Heart left ventricle (tissue), 16 donors: ENCODE measurements around the gene KCNK6. TPM values are rescaled to one million over a fixed set of nuclear protein-coding genes. Genes with fewer than 3 reads are reported as not detected.
"Not testable (repeated sequence)": the region's sequence is repeated elsewhere in the genome, so short reads cannot be mapped to it uniquely, and the experiment has no call there.

Experiments used
- ATAC-seq, 4 donors: fragments of 200-7000 bp; cut with Tn5 transposase; one replicate each; pipeline ENCODE4 v1.9.1; 2020 to 2022; ENCODE audit warnings: moderate library complexity in 4 of 4, mild to moderate bottlenecking in 3 of 4, moderate number of reproducible peaks in 1 of 4
- DNase-seq, 5 donors: peaks; one replicate each; pipeline ENCODE4 v3.0.0-alpha.2; 2020
- H3K27ac ChIP-seq, 12 donors: fragments of 200-600 bp; sonication (generic) in 4 of 12; one replicate each; pipeline versions ENCODE4 v1.5.0 to v1.8.0; 2016 to 2022; ENCODE audit warnings: mild to moderate bottlenecking in 2 of 12
- H3K27me3 ChIP-seq, 9 donors: fragments of 200-600 bp; sonication (generic) in 2 of 9; one replicate each; pipeline versions ENCODE4 v1.5.1 to v1.8.0; 2016 to 2022; ENCODE audit warnings: mild to moderate bottlenecking in 3 of 9
- H3K36me3 ChIP-seq, 9 donors: fragments of 200-600 bp; sonication (generic) in 2 of 9; one replicate each; pipeline versions ENCODE4 v1.5.0 to v1.8.0; 2018 to 2022; ENCODE audit warnings: mild to moderate bottlenecking in 2 of 9
- H3K4me1 ChIP-seq, 12 donors: fragments of 200-600 bp; sonication (generic) in 4 of 12; one replicate each; pipeline versions ENCODE4 v1.5.0 to v1.8.0; 2016 to 2022; ENCODE audit warnings: mild to moderate bottlenecking in 3 of 12
- H3K4me3 ChIP-seq, 12 donors: fragments of 200-600 bp; sonication (generic) in 4 of 12; one replicate each; pipeline versions ENCODE4 v1.5.0 to v1.8.0; 2017 to 2022; ENCODE audit warnings: mild to moderate bottlenecking in 9 of 12, moderate library complexity in 4 of 12
- H3K9me3 ChIP-seq, 12 donors: fragments of 200-600 bp; sonication (generic) in 4 of 12; one replicate each; pipeline versions ENCODE4 v1.5.0 to v1.8.0; 2016 to 2022; ENCODE audit warnings: mild to moderate bottlenecking in 1 of 12
- POLR2A ChIP-seq, 2 donors: fragments of 450-650 bp; IDR thresholded peaks; one replicate each; pipeline ENCODE4 v1.6.1; 2017; ENCODE audit warnings: antibody characterized with exemption in 2 of 2, mild to moderate bottlenecking in 2 of 2, moderate library complexity in 2 of 2
- WGBS, 4 donors: extraction: QIAGEN DNeasy Blood & Tissue Kit in 2 of 4; methylation state at CpG; one replicate each; pipeline versions ENCODE4 v1.1.5 to v1.1.7; 2013 to 2018; 5-methylcytosine and 5-hydroxymethylcytosine counted together
- intact Hi-C, 10 donors: fragments of 100-400 bp; cut with DNase I; formaldehyde crosslinking; loops; one replicate each; pipeline versions ENCODE4 v1.11.1 to v1.14.2; 2022
- polyA plus RNA-seq, 2 donors: library from polyadenylated mRNA; stranded (reverse); fragments of 200-250 nt; gene quantifications; one replicate each; pipeline ENCODE4 v1.2.3, GENCODE V29; 2013
- total RNA-seq, 9 donors: library from RNA; depleted of rRNA in 2 of 9; stranded (reverse); fragments of >200 nt in 2 of 9; fragmentation: NEBNext Ultra II Directional in 3 of 9; extraction: Animal tissue kit (Norgen Biotek cat#: 25700) in 3 of 9; gene quantifications; one replicate each; pipeline versions ENCODE4 v1.1.0 to v1.2.4, GENCODE V29; 2016 to 2023
- TF ChIP-seq, protein P1 (sequence below), 12 donors: fragments of 200-600 bp; sonication (generic) in 4 of 12; IDR thresholded peaks; one replicate each; pipeline versions ENCODE4 v1.5.0 to v1.8.0; 2018 to 2022; ENCODE audit warnings: antibody characterized with exemption in 12 of 12, mild to moderate bottlenecking in 5 of 12
- donor health status: ischemic (EF 13 %, LVEDD 7.1; RV severe dilation, severe dysfunction).
- donor health status: healthy with polysubstance abuse.
- donor health status: DM: no; HTN: yes; CAD: no.
- donor health status: DM: no; HTN: no; CAD: no.
- donor health status: ischemic (EF 25% LVEDD 6.9; RV normal size, moderate dysfunction).
- donor health status: ischemic (EF 25% LVEDD 5.7; RV mildly dilated, moderate dysfunction).
- donor health status: healthy.
- donor health status: DM: yes; HTN: yes; CAD: no.
- donor health status: ischemic (EF 35%, LVEDD 5.7; RV mildly dilated, moderate dysfunction).
- donor health status: nonischemic (EF 11% LVEDD 7.7; RV severe dilation, severe dysfunction).
- donor health status: DM: yes; HTN: yes; CAD: no.
- donor health status: PGD.
- donor health status: ischemic (EF 29% LVEDD 5.4; RV normal size, mild dysfunction).
- donor health status: nonischemic (EF 23%, LVEDD 6.1; RV moderate dilation, normal function).

The KCNK6 gene
- total and polyA plus RNA-seq, 11 donors: 3.1 to 23.6 (median 6.7) TPM

DNA sequence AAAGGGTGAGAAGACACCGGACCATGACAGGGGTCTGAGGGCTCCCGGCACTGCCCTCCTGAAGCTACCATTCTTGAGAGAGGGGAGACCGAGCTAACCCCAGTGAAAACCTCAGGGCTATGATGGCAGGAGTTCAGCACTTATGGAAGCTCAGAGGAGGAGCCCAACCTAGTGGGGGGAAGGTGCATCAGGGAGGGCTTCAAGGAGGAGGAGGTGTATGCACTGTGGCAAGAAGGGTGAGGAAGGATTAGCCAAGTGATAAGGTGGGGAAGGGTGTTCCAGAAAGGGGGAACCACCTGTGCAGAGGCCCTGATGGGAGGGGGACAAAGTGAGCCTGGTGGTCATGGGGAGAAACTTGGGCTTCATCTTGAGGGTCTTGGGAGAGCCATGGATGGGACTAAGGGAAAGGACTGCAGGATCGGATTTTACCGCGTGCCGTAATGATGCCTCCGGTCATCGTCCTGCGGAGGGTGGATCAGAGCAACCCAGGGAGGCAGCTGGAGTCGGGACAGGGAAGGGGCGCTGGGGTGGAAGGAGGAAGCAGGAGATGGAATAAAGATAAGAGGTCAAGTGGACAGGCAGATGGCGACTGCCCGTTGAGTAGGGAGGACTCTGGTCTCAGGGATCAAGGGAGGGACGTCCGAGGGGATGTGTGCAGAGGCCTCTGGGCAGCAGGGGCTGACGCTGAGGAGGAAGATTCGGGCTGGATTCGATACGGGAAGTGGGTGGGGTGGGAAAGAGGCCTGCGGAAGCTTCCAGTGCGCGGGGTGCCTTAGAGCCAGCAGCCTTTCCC is 41.4 kb downstream of the KCNK6 start:
- 18 to 23% (median 21%) methylated on average over 22 to 23 of the region's 23 CpGs for WGBS, 4 donors
- no peak for DNase-seq
- peak overlapping the region; percentile 37 to 97 (median 63) for H3K4me3 ChIP-seq
- H3K27ac ChIP-seq: peak overlapping the region in 2 of 12 donors; percentile 58 to 59
- peak in 3 of 4 donors; percentile 10 to 29 (median 23) for ATAC-seq
- H3K4me1 ChIP-seq: peaks cover 0 to 20% (median 9%) of the 10 kb centered on the region in 12 donors
- intact Hi-C loops: loop anchor here in 2 of 10 donors (1.0 to 2.0 kb wide), 2 partner anchors 24 kb away; no protein-coding TSS in a partner anchor
- H3K27me3 ChIP-seq: peaks cover 0 to 30% (median 3%) of the 10 kb centered on the region in 9 donors
- no peaks in the 10 kb centered on the region for H3K9me3 ChIP-seq
- no peak for TF ChIP-seq POLR2A (IDR thresholded peaks at IDR 0.05)
- TF ChIP-seq, protein P1, sequence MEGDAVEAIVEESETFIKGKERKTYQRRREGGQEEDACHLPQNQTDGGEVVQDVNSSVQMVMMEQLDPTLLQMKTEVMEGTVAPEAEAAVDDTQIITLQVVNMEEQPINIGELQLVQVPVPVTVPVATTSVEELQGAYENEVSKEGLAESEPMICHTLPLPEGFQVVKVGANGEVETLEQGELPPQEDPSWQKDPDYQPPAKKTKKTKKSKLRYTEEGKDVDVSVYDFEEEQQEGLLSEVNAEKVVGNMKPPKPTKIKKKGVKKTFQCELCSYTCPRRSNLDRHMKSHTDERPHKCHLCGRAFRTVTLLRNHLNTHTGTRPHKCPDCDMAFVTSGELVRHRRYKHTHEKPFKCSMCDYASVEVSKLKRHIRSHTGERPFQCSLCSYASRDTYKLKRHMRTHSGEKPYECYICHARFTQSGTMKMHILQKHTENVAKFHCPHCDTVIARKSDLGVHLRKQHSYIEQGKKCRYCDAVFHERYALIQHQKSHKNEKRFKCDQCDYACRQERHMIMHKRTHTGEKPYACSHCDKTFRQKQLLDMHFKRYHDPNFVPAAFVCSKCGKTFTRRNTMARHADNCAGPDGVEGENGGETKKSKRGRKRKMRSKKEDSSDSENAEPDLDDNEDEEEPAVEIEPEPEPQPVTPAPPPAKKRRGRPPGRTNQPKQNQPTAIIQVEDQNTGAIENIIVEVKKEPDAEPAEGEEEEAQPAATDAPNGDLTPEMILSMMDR (IDR thresholded peaks at IDR 0.05): no peak
- no peaks in the 10 kb centered on the region for H3K36me3 ChIP-seq

DNA sequence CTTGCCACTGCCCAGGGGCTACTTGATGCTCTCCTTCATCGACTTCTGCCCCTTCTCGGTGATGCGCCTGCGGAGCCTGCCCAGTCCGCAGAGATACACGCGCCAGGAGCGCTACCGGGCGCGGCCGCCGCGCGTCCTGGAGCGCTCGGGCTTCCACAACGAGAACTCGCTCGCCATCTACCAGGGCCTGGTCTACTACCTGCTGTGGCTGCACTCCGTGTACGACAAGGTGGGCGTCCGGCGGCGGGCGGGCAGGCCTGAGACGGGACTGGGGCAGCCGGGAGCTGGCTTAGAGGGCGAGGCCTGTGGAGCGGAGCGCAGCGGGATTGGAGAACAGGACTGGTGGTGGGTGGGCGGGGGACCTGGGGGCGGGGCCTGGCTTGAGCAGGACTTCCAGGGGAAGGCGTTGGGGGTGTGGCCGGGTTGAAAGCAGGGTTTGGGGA is 42.0 kb downstream of the KCNK6 start:
- no peaks in the 10 kb centered on the region for H3K36me3 ChIP-seq
- H3K27me3 ChIP-seq: peaks cover 0 to 24% (median 0%) of the 10 kb centered on the region in 9 donors
- intact Hi-C loops: loop anchor here in 2 of 10 donors (1.0 to 2.0 kb wide), 2 partner anchors 24 to 25 kb away; no protein-coding TSS in a partner anchor
- TF ChIP-seq, protein P1 (IDR thresholded peaks at IDR 0.05): no peak
- no peak for TF ChIP-seq POLR2A (IDR thresholded peaks at IDR 0.05)
- ATAC-seq: peak; percentile 76 to 93 (median 91)
- H3K4me3 ChIP-seq: peak overlapping the region; percentile 37 to 97 (median 63)
- WGBS, 4 donors: 0 to 1% (median 1%) methylated on average over 27 to 37 of the region's 37 CpGs
- peak; percentile 78 to 87 (median 82) for DNase-seq
- H3K4me1 ChIP-seq: peaks cover 0 to 20% (median 9%) of the 10 kb centered on the region in 12 donors
- no peaks in the 10 kb centered on the region for H3K9me3 ChIP-seq
- peak overlapping the region in 6 of 12 donors; percentile 2 to 70 (median 52) for H3K27ac ChIP-seq

GRCh38 chr19:38362076-38362945 is 42.7 kb downstream of the KCNK6 start:
- peaks cover 0 to 18% (median 0%) of the 10 kb centered on the region in 9 donors for H3K27me3 ChIP-seq
- no peak for TF ChIP-seq POLR2A (IDR thresholded peaks at IDR 0.05)
- TF ChIP-seq, protein P1 (IDR thresholded peaks at IDR 0.05): no peak
- 2 to 3% (median 3%) methylated on average over 59 to 68 of the region's 68 CpGs for WGBS, 4 donors
- no peaks in the 10 kb centered on the region for H3K9me3 ChIP-seq
- peak overlapping the region; percentile 37 to 97 (median 63) for H3K4me3 ChIP-seq
- no peaks in the 10 kb centered on the region for H3K36me3 ChIP-seq
- DNase-seq (peak; percentile 80 to 92 (median 88)), ATAC-seq (peak; percentile 49 to 89 (median 80))
- peaks cover 0 to 20% (median 9%) of the 10 kb centered on the region in 12 donors for H3K4me1 ChIP-seq
- H3K27ac ChIP-seq: peak overlapping the region in 9 of 12 donors; percentile 2 to 70 (median 54)
- intact Hi-C loops: no loop called here

DNA sequence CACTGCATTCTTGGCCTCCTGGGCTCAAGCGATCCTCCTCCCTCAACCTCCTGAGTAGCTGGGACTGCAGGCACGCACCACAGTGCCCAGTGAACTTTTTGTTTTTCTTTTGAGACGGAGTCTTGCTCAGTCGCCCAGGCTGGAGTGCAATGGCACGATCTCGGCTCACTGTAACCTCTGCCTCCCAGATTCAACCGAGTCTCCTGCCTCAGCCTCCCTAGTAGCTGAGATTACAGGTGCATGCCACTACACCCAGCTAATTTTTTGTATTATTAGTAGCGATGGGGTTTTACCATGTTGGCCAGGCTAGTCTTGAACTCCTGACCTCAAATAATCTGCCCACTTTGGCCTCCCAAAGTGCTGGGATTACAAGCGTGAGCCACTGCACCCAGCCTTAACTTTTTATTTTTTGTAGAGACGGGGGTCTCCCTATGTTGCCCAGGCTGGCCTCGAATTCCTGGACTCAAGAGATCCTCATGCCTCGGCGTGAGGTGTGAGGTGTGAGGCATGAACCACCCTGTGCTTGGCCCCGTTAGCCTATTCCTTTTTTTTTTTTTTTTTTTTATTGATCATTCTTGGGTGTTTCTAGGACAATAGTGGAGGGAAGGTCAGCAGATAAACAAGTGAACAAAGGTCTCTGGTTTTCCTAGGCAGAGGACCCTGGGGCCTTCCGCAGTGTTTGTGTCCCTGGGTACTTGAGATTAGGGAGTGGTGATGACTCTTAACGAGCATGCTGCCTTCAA is 43.5 kb downstream of the KCNK6 start:
- 84 to 89% (median 85%) methylated on average over 14 to 15 of the region's 16 CpGs for WGBS, 4 donors
- H3K36me3 ChIP-seq, DNase-seq, intact Hi-C loops, ATAC-seq, H3K9me3 ChIP-seq: not testable (repeated sequence)
- Histone ChIP-seq H3K4me3 (peak overlapping the region in 10 of 12 donors; percentile 37 to 97 (median 64)), H3K27me3 (peaks cover 0 to 18% (median 0%) of the 10 kb centered on the region in 9 donors), H3K27ac (peak overlapping the region in 1 of 12 donors; percentile 70), H3K4me1 (peaks cover 0 to 20% (median 9%) of the 10 kb centered on the region in 12 donors)
